ENCODE data around the gene GLB1L.
"Not testable (repeated sequence)": the region's sequence is repeated elsewhere in the genome, so short reads cannot be mapped to it uniquely, and the experiment has no call there.

Gene GLB1L

GRCh38 chr2:219245148-219245898 lies at the start of gene GLB1L, which contains the start of gene STK16:
Gene GLB1L (minus strand): TSS chr2:219245444. CDS start chr2:219243573, 1,871 bp downstream.
Gene STK16 (plus strand): TSS chr2:219245479. CDS start chr2:219246000, 521 bp downstream.
- FAIRE-seq (no peak), DNase-seq (ENCODE audit: insufficient read length, low spot score) (peak; percentile 92)

GRCh38 chr2:219294356-219295351 lies 49.4 kb upstream of the GLB1L start:
- DNase-seq (ENCODE audit: insufficient read length, low spot score): peak; percentile 87
- no peak for FAIRE-seq
- peak; percentile 28; the same call in 1 of the 2 replicates for TF ChIP-seq POLR2A (IDR thresholded peaks at IDR 0.05; ENCODE audit: low read depth, low read length)

More at GRCh38 chr2:219245148-219245898, at the start of gene GLB1L, which contains the start of gene STK16:
- TF ChIP-seq POLR2A (IDR thresholded peaks at IDR 0.05; ENCODE audit: low read depth, low read length): peak; percentile 79

- FAIRE-seq (no peak), DNase-seq (ENCODE audit: insufficient read length, low spot score) (no peak)
- no peak for TF ChIP-seq POLR2A (IDR thresholded peaks at IDR 0.05; ENCODE audit: low read depth, low read length)
These were observed 48.5 kb upstream of the GLB1L start for GRCh38 chr2:219293736-219294231.

- FAIRE-seq (no peak), DNase-seq (ENCODE audit: insufficient read length, low spot score) (no peak)
- TF ChIP-seq POLR2A (IDR thresholded peaks at IDR 0.05; ENCODE audit: low read depth, low read length): no peak
These were observed 47.4 kb upstream of the GLB1L start for GRCh38 chr2:219292616-219293015.

GRCh38 chr2:219291910-219292490 lies 46.8 kb upstream of the GLB1L start:
- DNase-seq (ENCODE audit: insufficient read length, low spot score): no peak
- TF ChIP-seq POLR2A (IDR thresholded peaks at IDR 0.05; ENCODE audit: low read depth, low read length): no peak
- FAIRE-seq: no peak

GRCh38 chr2:219291394-219291793 lies 46.1 kb upstream of the GLB1L start:
- no peak for FAIRE-seq
- no peak for TF ChIP-seq POLR2A (IDR thresholded peaks at IDR 0.05; ENCODE audit: low read depth, low read length)
- DNase-seq (ENCODE audit: insufficient read length, low spot score): no peak

GRCh38 chr2:219290381-219291171 lies 45.3 kb upstream of the GLB1L start:
- TF ChIP-seq POLR2A (IDR thresholded peaks at IDR 0.05; ENCODE audit: low read depth, low read length): no peak
- no peak for DNase-seq (ENCODE audit: insufficient read length, low spot score)
- FAIRE-seq: no peak

- no peak for FAIRE-seq
These were observed 44.5 kb upstream of the GLB1L start for GRCh38 chr2:219289537-219290361.

GRCh38 chr2:219289195-219289536 lies 43.9 kb upstream of the GLB1L start:
- TF ChIP-seq POLR2A (IDR thresholded peaks at IDR 0.05; ENCODE audit: low read depth, low read length): no peak
- DNase-seq (ENCODE audit: insufficient read length, low spot score) (no peak), FAIRE-seq (no peak)

More at GRCh38 chr2:219289537-219290361, 44.5 kb upstream of the GLB1L start:
- peak; percentile 76 for DNase-seq (ENCODE audit: insufficient read length, low spot score)
- TF ChIP-seq POLR2A (IDR thresholded peaks at IDR 0.05; ENCODE audit: low read depth, low read length): no peak

- DNase-seq (ENCODE audit: insufficient read length, low spot score) (no peak), FAIRE-seq (no peak)
- no peak for TF ChIP-seq POLR2A (IDR thresholded peaks at IDR 0.05; ENCODE audit: low read depth, low read length)
These were observed 42.5 kb upstream of the GLB1L start for GRCh38 chr2:219287580-219288265.

GRCh38 chr2:219287116-219287440 lies 41.8 kb upstream of the GLB1L start:
- not testable (repeated sequence) for DNase-seq (ENCODE audit: insufficient read length, low spot score); FAIRE-seq
